GM18907 (cell line): ENCODE measurements around the gene GLO1.
A peak's percentile ranks its signal among the peaks of the same experiment; 100 is the strongest.
"Not testable (repeated sequence)": the region's sequence is repeated elsewhere in the genome, so short reads cannot be mapped to it uniquely, and the experiment has no call there.

Experiments used
- ATAC-seq: cut with Tn5 transposase; IDR thresholded peaks from one replicate; pipeline ENCODE4 v1.9.1; 2021; ENCODE audit warnings: mild to moderate bottlenecking, moderate library complexity; ENCODE audit not compliant: unreplicated experiment

Gene GLO1

DNA sequence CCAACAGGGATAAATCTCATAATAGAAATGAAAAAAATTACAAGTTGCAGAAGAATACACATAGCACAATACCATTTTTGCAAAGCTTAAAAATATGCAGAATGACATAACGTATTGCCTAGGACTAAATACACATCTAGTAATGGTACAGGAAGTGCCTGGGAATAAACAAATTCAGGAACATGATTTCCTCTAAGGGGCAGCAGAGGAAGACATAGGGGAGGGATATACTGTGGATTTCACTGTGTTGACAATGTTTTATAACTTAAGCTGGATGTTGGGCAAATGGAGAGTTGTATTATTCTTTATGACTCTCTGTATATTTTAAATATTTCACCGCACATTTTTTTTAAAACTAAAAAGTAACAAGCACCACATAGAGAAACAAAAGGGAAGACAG lies 5.6 kb upstream of the GLO1 start:
- ATAC-seq, result no peak

GRCh38 chr6:38705924-38706323 lies 3.0 kb upstream of the GLO1 start:
- no peak for ATAC-seq

DNA sequence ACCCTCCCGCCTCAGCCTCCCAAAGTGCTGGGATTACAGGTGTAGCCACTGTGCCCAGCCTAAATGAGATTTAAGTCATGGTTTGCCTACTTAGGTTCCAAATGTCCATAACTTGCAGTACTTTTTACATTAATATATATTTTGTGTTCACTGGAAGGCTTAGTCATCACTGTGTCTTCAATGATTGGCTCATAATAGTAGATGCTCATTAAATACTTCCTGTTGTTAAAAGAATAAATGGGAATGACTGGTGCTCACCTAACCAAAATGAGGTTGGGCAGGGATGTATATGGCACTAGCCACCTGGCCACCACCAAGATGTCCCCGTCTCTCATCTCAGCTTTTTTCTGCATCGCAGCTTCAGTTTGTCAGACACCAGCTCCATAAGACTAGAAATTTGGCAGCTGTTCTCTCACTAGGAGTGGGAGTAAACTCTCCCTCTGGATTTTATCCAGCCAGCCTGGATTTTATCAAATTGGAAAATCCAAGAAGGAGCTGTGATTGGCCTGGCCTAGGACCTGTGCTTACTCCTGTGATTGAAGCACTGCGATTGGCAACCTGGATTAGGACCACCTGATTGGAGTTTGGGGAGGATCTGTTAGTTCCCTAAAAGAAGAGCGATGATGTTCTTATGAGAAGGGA lies 1.1 kb upstream of the GLO1 start:
- ATAC-seq, result no peak

GRCh38 chr6:38701551-38701950 lies 1.4 kb downstream of the GLO1 start:
- no peak for ATAC-seq

DNA sequence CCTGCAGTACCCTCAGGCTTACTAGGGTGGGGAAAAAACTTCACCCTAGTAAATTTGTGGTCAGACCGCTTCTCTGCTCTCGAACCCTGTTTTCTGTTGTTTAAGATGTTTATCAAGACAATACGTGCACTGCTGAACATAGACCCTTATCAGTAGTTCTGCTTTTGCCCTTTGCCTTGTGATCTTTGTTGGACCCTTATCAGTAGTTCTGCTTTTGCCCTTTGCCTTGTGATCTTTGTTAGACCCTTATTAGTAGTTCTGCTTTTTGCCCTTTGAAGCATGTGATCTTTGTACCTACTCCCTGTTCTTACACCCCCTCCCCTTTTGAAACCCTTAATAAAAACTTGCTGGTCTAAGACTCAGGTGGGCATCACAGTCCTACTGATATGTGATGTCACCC lies 3.2 kb downstream of the GLO1 start:
- ATAC-seq, result not testable (repeated sequence)

GRCh38 chr6:38697846-38698245 lies 5.1 kb downstream of the GLO1 start:
- ATAC-seq, result no peak

- no peak for ATAC-seq
These were observed 6.6 kb downstream of the GLO1 start for GRCh38 chr6:38696345-38696744.

GRCh38 chr6:38695933-38696332 lies 7.0 kb downstream of the GLO1 start:
- ATAC-seq, result no peak

- ATAC-seq, result no peak
These were observed 7.6 kb downstream of the GLO1 start for GRCh38 chr6:38695227-38695900.

- ATAC-seq, result peak; percentile 78
These were observed 14.3 kb downstream of the GLO1 start for GRCh38 chr6:38688579-38689087.

- no peak for ATAC-seq
These were observed 15.4 kb downstream of the GLO1 start for GRCh38 chr6:38687549-38687948.

DNA sequence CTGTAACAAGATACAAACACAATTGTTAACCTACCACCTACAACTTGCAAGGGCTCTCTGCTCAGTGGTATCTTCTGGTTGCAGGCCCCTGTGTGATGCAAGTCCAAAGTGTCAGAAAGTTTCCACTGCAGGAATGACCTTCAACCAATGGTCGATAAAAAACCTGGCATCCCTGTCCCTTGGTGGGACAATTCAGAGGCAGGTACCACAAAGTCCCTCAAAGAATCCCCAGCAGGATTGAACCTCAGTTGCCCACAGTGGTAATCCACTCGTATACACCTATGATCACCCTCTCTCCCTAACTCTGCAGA lies 15.9 kb downstream of the GLO1 start:
- no peak for ATAC-seq

- ATAC-seq, result no peak
These were observed 16.5 kb downstream of the GLO1 start for GRCh38 chr6:38686270-38687042.

- no peak for ATAC-seq
These were observed 18.0 kb downstream of the GLO1 start for GRCh38 chr6:38684904-38685303.

GRCh38 chr6:38684237-38684636 lies 18.7 kb downstream of the GLO1 start:
- ATAC-seq, result no peak

DNA sequence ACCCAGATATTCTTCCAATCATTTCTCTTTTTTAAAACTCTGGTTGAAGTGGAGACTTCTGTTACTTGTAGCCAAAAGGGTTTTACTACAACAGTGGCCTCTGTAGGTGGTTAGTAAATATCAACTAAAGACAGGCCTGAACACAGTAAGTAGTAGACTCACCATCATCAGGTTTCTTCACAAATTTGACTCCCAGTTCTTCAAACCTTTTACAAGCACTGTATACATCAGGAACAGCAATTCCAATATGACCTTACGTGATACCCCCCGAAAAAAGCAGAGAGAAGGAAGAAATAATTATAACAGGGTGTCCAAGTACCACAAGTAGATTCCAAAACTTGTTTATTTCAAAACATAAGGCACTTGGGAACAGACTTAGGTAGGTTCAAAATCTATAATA lies 21.1 kb downstream of the GLO1 start:
- no peak for ATAC-seq

DNA sequence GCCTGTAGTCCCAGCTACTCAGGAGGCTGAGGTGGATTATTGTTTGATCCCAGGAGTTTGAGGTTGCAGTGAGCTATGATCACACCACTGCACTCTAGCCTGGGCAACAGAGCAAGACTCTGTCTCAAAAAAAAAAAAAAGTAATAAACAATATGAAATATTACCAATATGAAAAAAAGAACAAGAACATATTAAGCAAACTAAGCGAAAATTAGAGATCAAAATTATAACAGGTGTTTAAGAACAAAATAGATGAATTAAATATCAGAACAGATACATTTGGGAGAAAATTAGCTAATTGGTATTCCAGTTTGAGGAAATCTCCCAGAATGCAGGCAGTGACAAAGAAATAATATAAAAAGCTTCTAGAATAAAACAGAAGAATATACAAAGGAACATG lies 23.3 kb downstream of the GLO1 start:
- ATAC-seq, result no peak

GRCh38 chr6:38678178-38678760 lies 24.7 kb downstream of the GLO1 start:
- no peak for ATAC-seq

GRCh38 chr6:38676974-38677544 lies 25.9 kb downstream of the GLO1 start:
- ATAC-seq, result no peak

DNA sequence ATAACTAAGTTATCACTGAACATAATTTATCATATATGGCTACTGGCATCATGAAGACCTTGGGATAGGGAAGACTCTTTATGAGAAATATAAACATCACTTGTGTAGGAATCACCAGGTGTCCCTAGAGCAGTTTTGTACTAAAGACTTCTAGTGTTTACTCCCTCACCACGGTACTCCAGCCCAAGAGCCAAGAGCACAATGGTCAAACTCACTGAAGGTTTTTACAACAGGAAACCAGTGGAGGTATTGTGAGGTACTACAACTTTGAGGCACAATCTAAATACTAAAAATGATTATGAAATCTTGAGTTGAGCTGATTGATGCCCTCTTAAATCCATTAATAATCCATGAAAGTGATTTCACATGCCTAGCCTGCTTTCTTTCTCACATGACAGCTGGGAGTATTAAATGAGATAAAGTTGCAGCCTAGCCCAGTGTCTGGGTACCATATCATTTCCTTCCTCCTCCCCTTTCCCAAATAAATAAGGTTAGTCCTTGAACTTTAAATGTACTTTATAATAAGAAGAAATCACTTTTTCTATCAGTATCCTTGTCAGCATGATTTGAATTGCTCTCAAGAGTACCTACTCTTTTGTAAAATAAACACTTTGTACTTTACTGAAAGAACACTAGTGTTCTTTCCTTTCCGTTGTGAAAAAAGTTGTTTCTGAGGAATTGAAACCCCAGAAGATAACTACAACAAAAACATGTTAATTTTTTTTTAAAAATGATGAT lies 26.5 kb downstream of the GLO1 start:
- no peak for ATAC-seq
